Pancreas (tissue), 10 donors: ENCODE results near the gene OR51E2. TPM values are rescaled to one million over a fixed set of nuclear protein-coding genes. Genes with fewer than 3 reads are reported as not detected.

Experiments used
- ATAC-seq, 4 donors: fragments of 200-7000 bp; cut with Tn5 transposase; one replicate each; pipeline versions ENCODE4 v1.8.0 to v1.9.1; 2020; ENCODE audit warnings: mild to moderate bottlenecking in 4 of 4, moderate library complexity in 4 of 4
- DNase-seq, 6 donors: peaks; one replicate each; pipeline ENCODE4 v3.0.0-alpha.2; 2020
- FAIRE-seq: peaks from 2 replicates; lab custom pipeline; 2012; peaks lifted over from hg19 to GRCh38; lab: Jason Lieb, UNC
- H3K27ac ChIP-seq, 4 donors: fragments of 200-600 bp; sonication (generic); 1 replicate in 3 of 4; 2 replicates in 1 of 4; pipeline versions ENCODE4 v1.5.0 to v1.8.0; 2020
- H3K27me3 ChIP-seq, 4 donors: fragments of 200-600 bp; one replicate each; pipeline ENCODE4 v1.8.0; 2021
- H3K36me3 ChIP-seq, 3 donors: fragments of 200-600 bp; sonication (generic) in 1 of 3; one replicate each; pipeline versions ENCODE4 v1.5.0 to v1.8.0; 2020 to 2021
- H3K4me1 ChIP-seq, 3 donors: fragments of 200-600 bp; one replicate each; pipeline ENCODE4 v1.8.0; 2021
- H3K4me3 ChIP-seq, 4 donors: fragments of 200-600 bp; sonication (generic) in 2 of 4; one replicate each; pipeline versions ENCODE4 v1.5.0 to v1.8.0; 2020 to 2021
- H3K9me3 ChIP-seq, 4 donors: fragments of 200-600 bp; one replicate each; pipeline ENCODE4 v1.8.0; 2021
- CTCF ChIP-seq, 4 donors: fragments of 200-600 bp; sonication (generic) in 3 of 4; IDR thresholded peaks; one replicate each; pipeline versions ENCODE4 v1.5.0 to v1.8.0; 2021; ENCODE audit warnings: antibody characterized with exemption in 4 of 4
- WGBS, 2 donors: extraction: QIAGEN DNeasy Blood & Tissue Kit; methylation state at CpG; one replicate each; pipeline ENCODE4 v1.1.7; 2013; 5-methylcytosine and 5-hydroxymethylcytosine counted together
- intact Hi-C, 3 donors: fragments of 100-400 bp; cut with DNase I; formaldehyde crosslinking; loops; one replicate each; pipeline versions ENCODE4 v1.11.1 to v1.14.2; 2022
- polyA plus RNA-seq, 2 donors: library from polyadenylated mRNA; stranded (reverse); fragments of 200-250 nt; gene quantifications; one replicate each; pipeline ENCODE4 v1.2.3, GENCODE V29; 2013
- total RNA-seq, 6 donors: library from RNA; stranded (reverse); fragmentation: NEBNext Ultra II Directional in 4 of 6; extraction: Animal tissue kit (Norgen Biotek cat#: 25700) in 4 of 6; gene quantifications; one replicate each; pipeline versions ENCODE4 v1.2.1 to v1.2.4, GENCODE V29; 2021 to 2023
- donor health status: healthy with polysubstance abuse.
- donor health status: DM: no; HTN: no; CAD: no; lungs with moderate emphysema.
- donor health status: DM: no; HTN: no; CAD: no.
- donor health status: control.
- donor health status: control.
- donor health status: Bipolar disorder and iron deficiency.
- donor health status: DM: yes; HTN: yes; CAD: no.
- donor health status: DM: no; HTN: no; CAD: no.
- donor health status: DM: no; HTN: no; CAD: no.
- donor health status: DM: yes; HTN: yes; CAD: no.

Gene OR51E2
- total and polyA plus RNA-seq, 8 donors: 0.09 to 0.16 TPM; not detected in 6

DNA sequence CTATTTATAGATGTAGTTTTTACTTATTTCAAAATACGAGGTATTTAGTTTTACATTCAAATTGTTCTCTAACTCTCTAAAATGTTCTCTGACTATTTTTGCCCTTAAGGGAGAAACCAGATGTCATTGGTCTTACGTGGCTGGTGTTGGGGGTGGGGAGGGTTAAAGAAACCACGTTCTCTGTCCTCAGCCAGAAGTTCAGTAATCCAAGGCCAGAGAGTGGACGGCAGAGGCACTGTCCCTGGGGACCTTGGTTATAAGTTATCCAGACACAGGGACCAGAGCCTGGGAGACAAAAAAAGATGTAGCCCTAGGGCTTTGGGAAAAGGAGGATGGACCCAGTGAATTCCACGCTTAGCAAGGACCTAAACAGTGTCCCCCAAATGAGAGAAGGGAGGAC lies 54.6 kb downstream of the OR51E2 start:
- no peak for FAIRE-seq
- H3K9me3 ChIP-seq: no peaks in the 10 kb centered on the region
- H3K4me1 ChIP-seq: no peaks in the 10 kb centered on the region
- H3K4me3 ChIP-seq: no peak overlapping the region
- H3K36me3 ChIP-seq: no peaks in the 10 kb centered on the region
- ATAC-seq: no peak
- H3K27me3 ChIP-seq: no peaks in the 10 kb centered on the region
- DNase-seq: no peak
- 20 to 27% methylated on average over 5 of the region's 5 CpGs for WGBS, 2 donors
- no peak overlapping the region for H3K27ac ChIP-seq
- intact Hi-C loops: no loop called here
- TF ChIP-seq CTCF (IDR thresholded peaks at IDR 0.05): no peak

GRCh38 chr11:4642043-4642442 lies 55.6 kb downstream of the OR51E2 start:
- WGBS, 2 donors: 67 to 70% methylated on average over 7 of the region's 7 CpGs
- Histone ChIP-seq H3K27ac (no peak overlapping the region), H3K27me3 (no peaks in the 10 kb centered on the region), H3K4me1 (no peaks in the 10 kb centered on the region), H3K36me3 (no peaks in the 10 kb centered on the region), H3K4me3 (no peak overlapping the region), H3K9me3 (no peaks in the 10 kb centered on the region)
- no peak for TF ChIP-seq CTCF (IDR thresholded peaks at IDR 0.05)
- ATAC-seq: no peak
- DNase-seq: no peak
- no peak for FAIRE-seq
- intact Hi-C loops: no loop called here

GRCh38 chr11:4641501-4641900 lies 56.2 kb downstream of the OR51E2 start:
- H3K27me3 ChIP-seq: no peaks in the 10 kb centered on the region
- no peak overlapping the region for H3K27ac ChIP-seq
- ATAC-seq (no peak), DNase-seq (no peak), FAIRE-seq (no peak)
- intact Hi-C loops: no loop called here
- H3K9me3 ChIP-seq: no peaks in the 10 kb centered on the region
- TF ChIP-seq CTCF (IDR thresholded peaks at IDR 0.05): no peak
- H3K4me3 ChIP-seq: no peak overlapping the region
- H3K36me3 ChIP-seq: no peaks in the 10 kb centered on the region
- no peaks in the 10 kb centered on the region for H3K4me1 ChIP-seq
- 65 to 78% methylated on average over 7 of the region's 7 CpGs for WGBS, 2 donors

DNA sequence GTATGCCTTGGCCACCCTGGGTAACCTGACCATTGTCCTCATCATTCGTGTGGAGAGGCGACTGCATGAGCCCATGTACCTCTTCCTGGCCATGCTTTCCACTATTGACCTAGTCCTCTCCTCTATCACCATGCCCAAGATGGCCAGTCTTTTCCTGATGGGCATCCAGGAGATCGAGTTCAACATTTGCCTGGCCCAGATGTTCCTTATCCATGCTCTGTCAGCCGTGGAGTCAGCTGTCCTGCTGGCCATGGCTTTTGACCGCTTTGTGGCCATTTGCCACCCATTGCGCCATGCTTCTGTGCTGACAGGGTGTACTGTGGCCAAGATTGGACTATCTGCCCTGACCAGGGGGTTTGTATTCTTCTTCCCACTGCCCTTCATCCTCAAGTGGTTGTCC lies 57.7 kb downstream of the OR51E2 start:
- Histone ChIP-seq H3K27me3 (no peaks in the 10 kb centered on the region), H3K4me1 (no peaks in the 10 kb centered on the region), H3K4me3 (no peak overlapping the region), H3K27ac (no peak overlapping the region), H3K9me3 (no peaks in the 10 kb centered on the region), H3K36me3 (no peaks in the 10 kb centered on the region)
- TF ChIP-seq CTCF (IDR thresholded peaks at IDR 0.05): no peak
- 69 to 77% methylated on average over 6 of the region's 6 CpGs for WGBS, 2 donors
- FAIRE-seq (no peak), DNase-seq (no peak), ATAC-seq (no peak)
- intact Hi-C loops: loop anchor here in 1 of 3 donors (5.0 kb wide), 1 partner anchor 362 kb away; no protein-coding TSS in a partner anchor

DNA sequence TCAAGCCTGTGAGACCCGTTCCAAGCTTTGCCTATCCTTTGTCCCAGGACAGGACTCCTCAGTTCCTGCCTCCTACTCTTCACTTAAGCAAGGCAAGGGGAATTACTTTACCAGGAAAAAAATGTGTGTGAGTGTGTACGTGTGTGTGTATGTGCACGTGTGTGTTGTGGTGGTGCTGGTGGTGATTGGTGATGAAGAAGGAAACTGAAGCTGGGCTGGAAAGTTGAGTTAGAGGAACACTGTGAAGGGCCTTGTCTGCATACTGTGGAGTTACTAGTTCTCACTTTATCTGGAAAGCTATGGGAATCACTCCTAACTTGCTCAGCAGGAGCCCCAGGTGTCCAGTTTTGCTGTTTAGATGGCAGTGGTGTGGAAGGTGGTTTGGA lies 60.0 kb downstream of the OR51E2 start:
- H3K27ac ChIP-seq: no peak overlapping the region
- DNase-seq (no peak), FAIRE-seq (no peak), ATAC-seq (no peak)
- no peaks in the 10 kb centered on the region for H3K36me3 ChIP-seq
- peaks cover 0 to 5% (median 0%) of the 10 kb centered on the region in 4 donors for H3K27me3 ChIP-seq
- WGBS, 2 donors: 73 to 86% methylated on average over 3 of the region's 3 CpGs
- H3K4me1 ChIP-seq: no peaks in the 10 kb centered on the region
- H3K9me3 ChIP-seq: no peaks in the 10 kb centered on the region
- H3K4me3 ChIP-seq: no peak overlapping the region
- intact Hi-C loops: loop anchor here in 1 of 3 donors (5.0 kb wide), 1 partner anchor 365 kb away; no protein-coding TSS in a partner anchor
- TF ChIP-seq CTCF (IDR thresholded peaks at IDR 0.05): no peak
